Smooth muscle cell (in vitro differentiated cells): ENCODE measurements around the gene TALDO1. TPM values are rescaled to one million over a fixed set of nuclear protein-coding genes. Genes with fewer than 3 reads are reported as not detected.

ENCODE experiments used
- DNase-seq: peaks from one replicate; lab custom pipeline; 2025; ENCODE audit not compliant: unreplicated experiment; lab: John Stamatoyannopoulos, UW
- H2AFZ ChIP-seq: fragments of 200-600 bp; sonication (generic); 2 replicates; pipeline ENCODE4 v1.6.0; 2016; ENCODE audit warnings: antibody characterized with exemption, low read depth, mild to moderate bottlenecking
- H3F3A ChIP-seq: fragments of 200-600 bp; sonication (generic); 2 replicates; pipeline ENCODE4 v1.6.0; 2017; ENCODE audit warnings: antibody characterized with exemption, low read depth
- H3K27ac ChIP-seq: fragments of 200-600 bp; sonication (generic); 2 replicates; pipeline ENCODE4 v1.5.1; 2016; ENCODE audit warnings: low read depth, mild to moderate bottlenecking
- H3K27me3 ChIP-seq: fragments of 200-600 bp; sonication (generic); 2 replicates; pipeline ENCODE4 v1.6.1; 2016; ENCODE audit warnings: low read depth, mild to moderate bottlenecking
- H3K36me3 ChIP-seq: fragments of 200-600 bp; sonication (generic); 2 replicates; pipeline ENCODE4 v1.5.1; 2016; ENCODE audit warnings: low read depth
- H3K4me1 ChIP-seq: fragments of 200-600 bp; sonication (generic); 2 replicates; pipeline ENCODE4 v1.5.1; 2016; ENCODE audit warnings: low read depth
- H3K4me2 ChIP-seq: fragments of 200-600 bp; sonication (generic); 2 replicates; pipeline ENCODE4 v1.6.0; 2016; ENCODE audit warnings: mild to moderate bottlenecking
- H3K4me3 ChIP-seq: fragments of 200-600 bp; sonication (generic); 2 replicates; pipeline ENCODE4 v1.5.1; 2016; ENCODE audit warnings: mild to moderate bottlenecking
- H3K79me2 ChIP-seq: fragments of 200-600 bp; sonication (generic); 2 replicates; pipeline ENCODE4 v1.6.0; 2016; ENCODE audit warnings: low read depth, mild to moderate bottlenecking
- H3K9ac ChIP-seq: fragments of 200-600 bp; sonication (generic); 2 replicates; pipeline ENCODE4 v1.6.0; 2016; ENCODE audit warnings: low read depth
- H3K9me3 ChIP-seq: fragments of 200-600 bp; sonication (generic); replicated peaks from 2 replicates; pipeline ENCODE4 v1.5.1; 2016; ENCODE audit warnings: low read depth
- H4K20me1 ChIP-seq: fragments of 200-600 bp; sonication (generic); 2 replicates; pipeline ENCODE4 v1.6.0; 2016; ENCODE audit warnings: low read depth
- CTCF ChIP-seq: fragments of 200-600 bp; sonication (generic); IDR thresholded peaks from 2 replicates; pipeline ENCODE4 v1.5.1; 2017; ENCODE audit warnings: borderline replicate concordance, mild to moderate bottlenecking, antibody characterized with exemption; ENCODE audit not compliant: insufficient read depth, poor library complexity, severe bottlenecking
- WGBS: methylation state at CpG from one replicate; pipeline ENCODE4 v1.1.7; 2016; ENCODE audit warnings: low lambda C conversion rate; 5-methylcytosine and 5-hydroxymethylcytosine counted together
- polyA plus RNA-seq: library from polyadenylated mRNA; unstranded; fragments of >200 nt; fragmentation: Nextera tagmentation; extraction: Ambion mirVana; gene quantifications from 2 replicates; pipeline ENCODE4 v1.2.1, GENCODE V29; 2016
- total RNA-seq: library from RNA; depleted of rRNA; stranded (reverse); fragments of >200 nt; gene quantifications from 2 replicates; pipeline ENCODE4 v1.2.3, GENCODE V29; 2014

TALDO1 gene
- total and polyA plus RNA-seq, 2 experiments from 2014 or later = 100 to 155 TPM

- Histone ChIP-seq H3K9ac (no peak overlapping the region), H3K36me3 (no peaks in the 10 kb centered on the region), H3K4me1 (no peaks in the 10 kb centered on the region), H4K20me1 (peaks cover 94% of the 10 kb centered on the region), H3K4me3 (no peak overlapping the region), H2AFZ (no peak overlapping the region), H3K27ac (no peak overlapping the region), H3F3A (peaks cover 8% of the 10 kb centered on the region), H3K27me3 (no peaks in the 10 kb centered on the region), H3K9me3 (no peaks in the 10 kb centered on the region), H3K79me2 (peaks cover 20% of the 10 kb centered on the region), H3K4me2 (no peak overlapping the region)
- no peak for DNase-seq
- 98% methylated on average over 23 of the region's 23 CpGs for WGBS
- no peak for TF ChIP-seq CTCF
These were observed 22.8 kb downstream of the TALDO1 start for GRCh38 chr11:769887-770641.

GRCh38 chr11:770642-771616 is 23.7 kb downstream of the TALDO1 start:
- no peak overlapping the region for H3K9ac ChIP-seq
- no peak for DNase-seq
- peaks cover 95% of the 10 kb centered on the region for H4K20me1 ChIP-seq
- no peaks in the 10 kb centered on the region for H3K9me3 ChIP-seq
- no peak overlapping the region for H3K4me2 ChIP-seq
- TF ChIP-seq CTCF = no peak
- no peak overlapping the region for H3K27ac ChIP-seq
- peaks cover 6% of the 10 kb centered on the region for H3K4me1 ChIP-seq
- 98% methylated on average over 29 of the region's 32 CpGs for WGBS
- H3K27me3 ChIP-seq = no peaks in the 10 kb centered on the region
- H3K36me3 ChIP-seq = no peaks in the 10 kb centered on the region
- no peak overlapping the region for H3K4me3 ChIP-seq
- peaks cover 8% of the 10 kb centered on the region for H3F3A ChIP-seq
- H3K79me2 ChIP-seq = peaks cover 28% of the 10 kb centered on the region
- H2AFZ ChIP-seq = no peak overlapping the region

- Histone ChIP-seq H3K36me3 (no peaks in the 10 kb centered on the region), H3K4me2 (no peak overlapping the region), H3K27me3 (no peaks in the 10 kb centered on the region), H3K4me3 (no peak overlapping the region), H3F3A (peaks cover 3% of the 10 kb centered on the region), H3K27ac (no peak overlapping the region), H2AFZ (no peak overlapping the region), H3K4me1 (peaks cover 9% of the 10 kb centered on the region), H3K9ac (no peak overlapping the region), H3K9me3 (no peaks in the 10 kb centered on the region), H3K79me2 (peaks cover 36% of the 10 kb centered on the region), H4K20me1 (peaks cover 97% of the 10 kb centered on the region)
- no peak for DNase-seq
- no peak for TF ChIP-seq CTCF
- 87% methylated on average over 15 of the region's 15 CpGs for WGBS
These were observed 24.4 kb downstream of the TALDO1 start for GRCh38 chr11:771617-772204.
